Stimulated activated naive CD8-positive, alpha-beta T cell treated with anti-CD3 and anti-CD28 coated beads, Interleukin-15, amount 100 ng/mL, for 72 hours (primary cell): Measurements from ENCODE around the gene GPR146.

Experiments used
- ATAC-seq: fragments of 150-1000 bp; cut with Tn5 transposase; 2 replicates; pipeline ENCODE4 v1.10.0; 2021; ENCODE audit warnings: mild to moderate bottlenecking, moderate library complexity
- DNase-seq, 2 donors: peaks; one replicate each; pipeline ENCODE4 v3.0.0; 2021 to 2022
- H3K27ac Mint-ChIP-seq, 2 donors: one replicate each; pipeline ENCODE4 v1.8.0; 2022; ENCODE audit warnings: mild to moderate bottlenecking in 2 of 2, mixed read lengths in 2 of 2, moderate library complexity in 2 of 2
- H3K27me3 Mint-ChIP-seq: one replicate; pipeline ENCODE4 v1.8.0; 2022; ENCODE audit warnings: mixed read lengths
- H3K4me1 Mint-ChIP-seq: one replicate; pipeline ENCODE4 v1.8.0; 2022; ENCODE audit warnings: mild to moderate bottlenecking, mixed read lengths
- H3K4me3 Mint-ChIP-seq, 2 donors: one replicate each; pipeline ENCODE4 v1.8.0; 2022; ENCODE audit warnings: mild to moderate bottlenecking in 2 of 2, mixed read lengths in 2 of 2, moderate library complexity in 1 of 2
- H3K9me3 Mint-ChIP-seq, 2 donors: one replicate each; pipeline ENCODE4 v1.8.0; 2022; ENCODE audit warnings: mixed read lengths in 2 of 2

The GPR146 gene

GRCh38 chr7:1081931-1082401, 37.6 kb downstream of the GPR146 start:
- DNase-seq (no peak), ATAC-seq (no peak)
- Mint-ChIP-seq H3K27ac (no peak overlapping the region), H3K4me3 (no peak overlapping the region), H3K27me3 (no peaks in the 10 kb centered on the region), H3K4me1 (peaks cover 7% of the 10 kb centered on the region), H3K9me3 (no peaks in the 10 kb centered on the region)

GRCh38 chr7:1083729-1084657, 39.6 kb downstream of the GPR146 start:
- no peak for ATAC-seq
- Mint-ChIP-seq H3K27ac (peak overlapping the region in 1 of 2 donors; percentile 46), H3K4me3 (no peak overlapping the region), H3K4me1 (peaks cover 14% of the 10 kb centered on the region), H3K27me3 (no peaks in the 10 kb centered on the region), H3K9me3 (no peaks in the 10 kb centered on the region)
- DNase-seq = no peak

- Mint-ChIP-seq H3K27ac (no peak overlapping the region), H3K4me1 (peaks cover 14% of the 10 kb centered on the region), H3K9me3 (no peaks in the 10 kb centered on the region), H3K4me3 (no peak overlapping the region), H3K27me3 (no peaks in the 10 kb centered on the region)
- ATAC-seq = no peak
- no peak for DNase-seq
These were observed 40.9 kb downstream of the GPR146 start for GRCh38 chr7:1085266-1085665.

- Mint-ChIP-seq H3K4me1 (peaks cover 14% of the 10 kb centered on the region), H3K4me3 (no peak overlapping the region), H3K27ac (no peak overlapping the region), H3K27me3 (no peaks in the 10 kb centered on the region), H3K9me3 (no peaks in the 10 kb centered on the region)
- no peak for DNase-seq
- no peak for ATAC-seq
These were observed 41.6 kb downstream of the GPR146 start for GRCh38 chr7:1085910-1086421.

GRCh38 chr7:1086588-1087464, 42.5 kb downstream of the GPR146 start:
- H3K27ac Mint-ChIP-seq = peak overlapping the region in 1 of 2 donors; percentile 48
- no peaks in the 10 kb centered on the region for H3K27me3 Mint-ChIP-seq
- H3K4me1 Mint-ChIP-seq = peaks cover 14% of the 10 kb centered on the region
- peak overlapping the region; percentile 72 to 83 for H3K4me3 Mint-ChIP-seq
- ATAC-seq = peak; percentile 83
- H3K9me3 Mint-ChIP-seq = no peaks in the 10 kb centered on the region
- peak; percentile 76 to 78 for DNase-seq

GRCh38 chr7:1087465-1087814, 43.1 kb downstream of the GPR146 start:
- DNase-seq = no peak
- no peak for ATAC-seq
- Mint-ChIP-seq H3K27me3 (no peaks in the 10 kb centered on the region), H3K9me3 (no peaks in the 10 kb centered on the region), H3K4me1 (peaks cover 15% of the 10 kb centered on the region), H3K27ac (peak overlapping the region in 1 of 2 donors; percentile 48), H3K4me3 (peak overlapping the region in 1 of 2 donors; percentile 83)

- peaks cover 18% of the 10 kb centered on the region for H3K4me1 Mint-ChIP-seq
- ATAC-seq = no peak
- no peaks in the 10 kb centered on the region for H3K27me3 Mint-ChIP-seq
- DNase-seq = no peak
- H3K9me3 Mint-ChIP-seq = no peaks in the 10 kb centered on the region
- peak within 1 kb of the TSS; percentile 72 to 83 for H3K4me3 Mint-ChIP-seq
- peak within 1 kb of the TSS in 1 of 2 donors; percentile 48 for H3K27ac Mint-ChIP-seq
These were observed 43.9 kb downstream of the GPR146 start, which contains the start of gene GPER1 for GRCh38 chr7:1087952-1088920. Gene GPER1, plus strand, starts transcription at chr7:1088113. Its CDS starts 3,616 bp downstream, at chr7:1091729.

- Mint-ChIP-seq H3K9me3 (no peaks in the 10 kb centered on the region), H3K27ac (no peak overlapping the region), H3K4me3 (no peak overlapping the region), H3K4me1 (peaks cover 18% of the 10 kb centered on the region), H3K27me3 (no peaks in the 10 kb centered on the region)
- DNase-seq (no peak), ATAC-seq (peak; percentile 26)
These were observed 45.9 kb downstream of the GPR146 start for GRCh38 chr7:1090236-1090635.

GRCh38 chr7:1090686-1091643, 46.6 kb downstream of the GPR146 start:
- Mint-ChIP-seq H3K27ac (peak overlapping the region in 1 of 2 donors; percentile 73), H3K9me3 (no peaks in the 10 kb centered on the region), H3K4me3 (no peak overlapping the region), H3K4me1 (peaks cover 18% of the 10 kb centered on the region), H3K27me3 (no peaks in the 10 kb centered on the region)
- DNase-seq = no peak
- ATAC-seq = no peak

GRCh38 chr7:1091644-1092027, 47.3 kb downstream of the GPR146 start:
- H3K27ac Mint-ChIP-seq = peak overlapping the region in 1 of 2 donors; percentile 73
- no peak overlapping the region for H3K4me3 Mint-ChIP-seq
- H3K9me3 Mint-ChIP-seq = no peaks in the 10 kb centered on the region
- H3K4me1 Mint-ChIP-seq = peaks cover 15% of the 10 kb centered on the region
- DNase-seq (no peak), ATAC-seq (no peak)
- no peaks in the 10 kb centered on the region for H3K27me3 Mint-ChIP-seq

- no peaks in the 10 kb centered on the region for H3K9me3 Mint-ChIP-seq
- H3K4me3 Mint-ChIP-seq = no peak overlapping the region
- ATAC-seq (no peak), DNase-seq (no peak)
- H3K27me3 Mint-ChIP-seq = no peaks in the 10 kb centered on the region
- peaks cover 9% of the 10 kb centered on the region for H3K4me1 Mint-ChIP-seq
- no peak overlapping the region for H3K27ac Mint-ChIP-seq
These were observed 47.9 kb downstream of the GPR146 start for GRCh38 chr7:1092161-1092632.

GRCh38 chr7:1092806-1093501, 48.6 kb downstream of the GPR146 start:
- peaks cover 0 to 3% of the 10 kb centered on the region in 2 donors for H3K9me3 Mint-ChIP-seq
- H3K4me3 Mint-ChIP-seq = no peak overlapping the region
- H3K27ac Mint-ChIP-seq = peak overlapping the region in 1 of 2 donors; percentile 37
- no peak for DNase-seq
- ATAC-seq = no peak
- peaks cover 4% of the 10 kb centered on the region for H3K4me1 Mint-ChIP-seq
- H3K27me3 Mint-ChIP-seq = no peaks in the 10 kb centered on the region

GRCh38 chr7:1093502-1093843, 49.1 kb downstream of the GPR146 start:
- no peak for ATAC-seq
- Mint-ChIP-seq H3K27ac (no peak overlapping the region), H3K9me3 (peaks cover 0 to 7% of the 10 kb centered on the region in 2 donors), H3K4me3 (no peak overlapping the region), H3K4me1 (peaks cover 4% of the 10 kb centered on the region), H3K27me3 (no peaks in the 10 kb centered on the region)
- no peak for DNase-seq
